Activated CD4-positive, CD25-positive, alpha-beta regulatory T cell treated with anti-CD3 and anti-CD28 coated beads, Interleukin-2, amount 50 U/mL, for 24 hours (primary cell): ENCODE measurements around the gene DCDC2C.

ENCODE experiments used
- ATAC-seq, 2 donors: fragments of 150-1000 bp; cut with Tn5 transposase; one replicate each; pipeline ENCODE4 v1.10.0; 2021; ENCODE audit warnings: mild to moderate bottlenecking in 1 of 2, moderate library complexity in 1 of 2

The DCDC2C gene

GRCh38 chr2:3839476-3839875 lies 136.1 kb downstream of the DCDC2C start:
- ATAC-seq, result no peak

DNA sequence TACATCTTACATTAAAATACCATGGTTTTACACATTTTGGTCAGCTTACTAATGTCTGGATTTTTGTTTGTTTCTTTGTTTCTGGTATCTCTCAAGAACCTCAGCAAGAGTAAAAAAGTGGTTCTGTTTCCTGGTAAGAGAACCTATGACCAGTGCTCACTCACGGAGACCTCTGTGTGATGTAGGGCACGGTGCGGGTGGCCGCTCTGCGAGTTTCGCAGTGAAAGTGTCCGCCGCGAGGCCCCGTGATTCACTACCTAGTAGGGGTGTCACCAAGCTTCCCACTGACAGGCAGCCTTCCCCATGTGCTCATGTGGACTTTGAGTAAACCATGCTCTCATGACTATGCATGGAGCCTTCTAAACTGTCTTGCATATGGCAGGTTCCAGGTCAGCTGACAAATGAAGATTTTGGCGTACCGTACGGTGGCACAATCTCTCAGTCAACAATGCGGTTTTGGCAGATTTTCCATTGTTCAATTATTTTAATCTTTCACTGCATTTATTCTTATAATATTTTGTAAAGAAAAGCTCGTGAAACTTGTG lies 137.3 kb downstream of the DCDC2C start:
- ATAC-seq, result no peak

GRCh38 chr2:3847397-3848052 lies 144.2 kb downstream of the DCDC2C start:
- ATAC-seq, result no peak

DNA sequence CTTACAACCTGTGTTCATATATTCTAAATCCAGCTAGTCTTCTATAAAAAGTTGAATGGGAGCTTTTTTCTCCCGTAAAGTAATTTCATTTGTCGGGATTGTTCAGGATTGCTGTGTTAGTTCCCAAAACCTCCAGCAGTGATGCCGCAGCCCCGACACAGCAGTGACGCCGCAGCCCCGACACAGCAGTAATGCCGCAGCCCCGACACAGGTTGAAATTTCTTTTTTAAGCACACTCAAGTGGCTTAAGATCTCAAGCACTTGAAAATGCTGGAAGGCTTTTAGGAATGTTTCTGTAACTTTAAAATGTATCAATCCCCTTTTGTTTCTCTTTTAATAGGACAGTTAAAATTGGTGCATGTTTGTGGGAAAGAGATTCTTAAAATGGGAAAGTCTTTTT lies 145.4 kb downstream of the DCDC2C start:
- ATAC-seq, result no peak

GRCh38 chr2:3849213-3849612 lies 145.8 kb downstream of the DCDC2C start:
- ATAC-seq, result no peak

GRCh38 chr2:3857576-3857975 lies 154.2 kb downstream of the DCDC2C start:
- no peak for ATAC-seq

GRCh38 chr2:3864943-3865865 lies 161.8 kb downstream of the DCDC2C start:
- no peak for ATAC-seq

DNA sequence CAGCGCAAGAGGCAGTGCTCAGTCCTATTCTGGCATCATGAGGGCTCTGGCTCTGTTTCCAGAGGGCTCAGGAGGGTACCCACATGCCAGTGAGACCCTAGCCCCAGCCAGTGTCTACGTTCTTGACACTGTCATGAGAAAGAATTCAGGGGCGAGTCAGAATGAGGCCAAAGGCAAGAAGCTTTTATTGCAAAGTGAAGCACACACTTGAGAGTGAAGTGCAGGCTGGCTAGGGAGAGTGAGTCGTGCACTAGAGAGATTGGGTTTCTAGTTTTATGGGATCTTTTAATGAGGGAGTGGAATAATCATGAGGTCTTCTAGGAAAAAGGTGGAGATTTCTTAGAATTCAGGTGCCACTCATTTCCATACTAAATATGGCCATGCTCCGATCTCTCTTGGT lies 164.1 kb downstream of the DCDC2C start:
- no peak for ATAC-seq

GRCh38 chr2:3868012-3868805 lies 164.8 kb downstream of the DCDC2C start:
- no peak for ATAC-seq

GRCh38 chr2:3870222-3870621 lies 166.8 kb downstream of the DCDC2C start:
- no peak for ATAC-seq

GRCh38 chr2:3871002-3871401 lies 167.6 kb downstream of the DCDC2C start:
- ATAC-seq, result no peak

- no peak for ATAC-seq
Measured at GRCh38 chr2:3872451-3872850, 169.1 kb downstream of the DCDC2C start.

DNA sequence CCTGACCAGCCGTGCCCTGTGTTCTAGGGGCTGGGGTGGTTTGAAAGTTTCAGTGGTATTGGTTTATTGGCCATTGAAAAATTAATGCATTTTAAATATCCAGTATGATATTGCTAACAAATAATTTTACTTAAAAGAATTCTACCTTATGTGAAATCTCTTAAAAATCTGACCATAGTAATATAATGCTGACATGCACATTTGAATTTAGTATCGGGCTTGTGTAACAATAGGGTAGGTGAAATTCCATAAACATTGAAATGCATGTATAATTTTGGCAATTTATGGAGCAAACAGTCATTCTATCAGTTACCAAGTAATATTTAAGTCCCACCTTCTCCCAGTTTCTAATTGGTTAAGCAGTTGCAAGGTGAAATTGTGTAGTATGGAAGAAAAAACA lies 170.5 kb downstream of the DCDC2C start:
- ATAC-seq, result no peak

DNA sequence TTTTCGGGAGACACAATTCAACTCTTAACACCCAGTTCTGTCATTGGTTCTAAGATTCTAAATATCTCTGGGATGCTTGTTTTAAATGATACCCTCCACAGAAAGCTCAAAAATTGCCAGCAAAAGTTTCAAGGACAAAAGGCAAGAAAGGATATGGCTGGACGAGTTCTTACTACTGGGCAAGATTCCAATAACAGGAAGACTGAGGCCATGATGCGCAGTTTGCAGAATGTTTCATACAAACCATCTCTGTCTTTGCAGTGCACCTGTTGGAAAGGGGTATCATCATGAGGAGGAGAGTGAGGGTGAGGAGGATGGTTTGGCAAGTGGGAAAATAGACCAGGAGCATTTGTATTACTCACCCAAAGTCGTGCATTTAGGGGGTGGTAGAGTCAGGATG lies 172.8 kb downstream of the DCDC2C start:
- no peak for ATAC-seq

- ATAC-seq, result no peak
Measured at GRCh38 chr2:3876685-3877084, 173.3 kb downstream of the DCDC2C start.

DNA sequence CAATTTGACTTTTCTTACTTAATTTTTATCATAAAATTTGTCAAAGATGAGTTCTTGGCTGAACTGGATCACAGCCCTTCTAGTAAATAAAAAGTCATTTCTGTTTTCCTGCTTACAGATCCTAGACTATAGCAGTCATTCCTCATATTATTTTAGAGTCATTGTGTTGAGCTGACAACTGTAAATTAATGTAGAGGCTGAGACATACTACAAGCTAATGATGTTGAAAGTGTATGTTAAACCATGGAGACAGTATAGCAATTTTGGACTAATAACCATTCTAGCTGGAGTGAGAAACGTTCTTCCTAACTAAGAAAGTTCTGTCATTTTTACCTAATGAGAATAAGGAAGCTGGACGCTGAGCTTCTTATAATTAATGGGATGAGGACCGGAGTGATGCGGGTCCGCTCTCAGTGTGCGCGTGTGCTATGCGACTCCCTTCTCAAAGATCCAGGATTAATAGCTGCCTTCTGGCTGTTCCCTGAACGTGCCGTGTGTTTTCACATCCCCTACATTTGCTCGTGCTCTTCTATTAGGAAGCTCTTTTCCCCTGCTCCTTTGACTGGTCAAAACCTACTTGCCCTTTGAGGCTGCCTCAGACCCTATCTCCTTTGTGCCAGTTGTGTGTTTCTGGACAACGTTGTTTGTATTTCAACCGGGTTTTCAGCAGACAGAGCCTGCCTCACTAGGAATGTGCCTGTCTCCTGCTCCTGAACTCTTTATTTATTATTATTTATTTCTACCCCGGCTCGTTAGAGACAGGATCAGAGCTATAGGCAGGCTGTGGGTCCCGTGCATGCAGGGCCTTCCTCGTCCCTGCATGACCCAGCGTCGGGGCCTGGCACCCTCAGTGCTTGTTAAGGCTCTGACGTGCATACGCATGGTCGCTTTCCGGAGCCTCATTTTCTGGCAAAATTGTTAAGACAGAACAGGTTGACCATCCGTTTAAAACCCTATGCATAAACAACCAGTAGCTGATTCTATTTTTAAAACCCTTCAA lies 182.6 kb downstream of the DCDC2C start:
- no peak for ATAC-seq

DNA sequence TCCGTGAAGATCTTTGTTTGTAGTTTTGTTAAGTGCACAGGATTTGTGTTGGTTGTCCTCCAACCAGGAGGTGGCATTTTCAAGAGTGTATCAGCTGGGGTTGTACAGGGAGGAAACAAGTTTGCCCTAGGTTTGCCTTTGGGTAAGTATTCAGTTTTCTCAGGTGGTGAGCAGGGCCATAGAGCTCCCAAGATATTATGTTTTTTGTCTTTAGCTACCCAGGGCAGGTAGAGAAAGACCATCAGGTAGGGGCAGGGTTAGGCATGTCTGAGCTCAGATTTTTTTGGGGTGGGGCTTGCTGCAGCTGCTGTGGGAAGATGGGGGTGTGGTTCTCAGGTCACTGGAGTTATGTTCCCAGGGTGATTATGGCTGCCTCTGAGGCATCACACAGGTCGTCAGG lies 191.6 kb downstream of the DCDC2C start:
- ATAC-seq, result no peak
